Testis (tissue), 2 donors: ENCODE results near the gene MEF2C.

ENCODE experiments used
- POLR2A ChIP-seq: fragments of 450-650 bp; IDR thresholded peaks from one replicate; pipeline ENCODE4 v1.6.1; 2017; ENCODE audit warnings: antibody characterized with exemption, mild to moderate bottlenecking, moderate library complexity
- TF ChIP-seq, protein P1 (sequence below), 3 experiments: fragments of 450-650 bp in 2 of 3; fragments of 200-600 bp in 1 of 3; sonication (generic) in 1 of 3; IDR thresholded peaks; one replicate each; pipeline ENCODE4 v1.5.1; 2016 to 2019; ENCODE audit warnings: antibody characterized with exemption in 3 of 3, mild to moderate bottlenecking in 2 of 3, moderate library complexity in 1 of 3

DNA sequence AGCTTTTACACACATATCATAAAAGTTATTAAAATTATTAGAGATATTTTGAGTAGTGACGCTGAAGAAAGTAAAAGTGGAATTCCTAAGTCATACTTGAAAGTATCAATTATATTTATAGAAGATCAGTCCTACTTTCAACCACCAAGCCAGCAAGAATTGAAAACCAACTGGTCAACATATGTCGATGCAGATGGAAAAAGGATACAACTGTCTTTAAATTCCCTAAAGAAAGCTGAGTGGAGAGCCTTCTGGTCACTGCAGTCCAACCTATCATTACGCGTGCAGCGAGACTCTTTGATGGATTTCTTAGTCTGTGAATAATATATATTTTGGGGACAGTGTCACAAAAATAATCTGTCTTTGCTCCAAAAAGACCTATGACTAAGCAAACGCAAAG lies 15.3 kb downstream of the MEF2C start:
- TF ChIP-seq, protein P1, sequence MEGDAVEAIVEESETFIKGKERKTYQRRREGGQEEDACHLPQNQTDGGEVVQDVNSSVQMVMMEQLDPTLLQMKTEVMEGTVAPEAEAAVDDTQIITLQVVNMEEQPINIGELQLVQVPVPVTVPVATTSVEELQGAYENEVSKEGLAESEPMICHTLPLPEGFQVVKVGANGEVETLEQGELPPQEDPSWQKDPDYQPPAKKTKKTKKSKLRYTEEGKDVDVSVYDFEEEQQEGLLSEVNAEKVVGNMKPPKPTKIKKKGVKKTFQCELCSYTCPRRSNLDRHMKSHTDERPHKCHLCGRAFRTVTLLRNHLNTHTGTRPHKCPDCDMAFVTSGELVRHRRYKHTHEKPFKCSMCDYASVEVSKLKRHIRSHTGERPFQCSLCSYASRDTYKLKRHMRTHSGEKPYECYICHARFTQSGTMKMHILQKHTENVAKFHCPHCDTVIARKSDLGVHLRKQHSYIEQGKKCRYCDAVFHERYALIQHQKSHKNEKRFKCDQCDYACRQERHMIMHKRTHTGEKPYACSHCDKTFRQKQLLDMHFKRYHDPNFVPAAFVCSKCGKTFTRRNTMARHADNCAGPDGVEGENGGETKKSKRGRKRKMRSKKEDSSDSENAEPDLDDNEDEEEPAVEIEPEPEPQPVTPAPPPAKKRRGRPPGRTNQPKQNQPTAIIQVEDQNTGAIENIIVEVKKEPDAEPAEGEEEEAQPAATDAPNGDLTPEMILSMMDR (IDR thresholded peaks at IDR 0.05): no peak
- no peak for TF ChIP-seq POLR2A
